A549 (cell line): ENCODE results near the gene TMEM144. TPM values are rescaled to one million over a fixed set of nuclear protein-coding genes. Genes with fewer than 3 reads are reported as not detected.

ENCODE experiments used
- ATAC-seq, 2 experiments: fragments of 200-7000 bp in 1 of 2; fragments of >200 bp in 1 of 2; cut with Nextera tagmentation in 1 of 2; cut with Tn5 transposase in 1 of 2; 3 replicates each; pipeline versions ENCODE4 v1.8.0 to v1.9.1; 2018 to 2020; ENCODE audit warnings: mild to moderate bottlenecking in 1 of 2, moderate library complexity in 1 of 2
- CTCF ChIA-PET: fragments of 300-600 bp; sonication (Branson Sonifier 250); formaldehyde crosslinking; extraction: SDS; loops from one replicate; lab custom pipeline; 2021; ENCODE audit warnings: antibody characterized with exemption, inconsistent platforms; lab: Yijun Ruan, JAX
- POLR2A ChIA-PET: fragments of 350-600 bp; formaldehyde crosslinking; extraction: SDS; loops from one replicate; lab custom pipeline; 2021; ENCODE audit warnings: antibody characterized with exemption, inconsistent platforms; lab: Yijun Ruan, JAX
- DNase-seq, 2 experiments: peaks; one replicate each; pipeline versions ENCODE4 v3.0.0 to v3.0.0-alpha.2; 2011 to 2016; ENCODE audit warnings: low read depth in 1 of 2, low spot score in 1 of 2
- FAIRE-seq: peaks from 2 replicates; lab custom pipeline; 2011; peaks lifted over from hg19 to GRCh38; lab: Jason Lieb, UNC
- H3K27ac ChIP-seq, 2 experiments: fragments of >200 bp; sonication (Bioruptor Twin); formaldehyde crosslinking; 3 replicates each; pipeline ENCODE4 v1.5.1; 2016 to 2017
- H3K4me1 ChIP-seq: fragments of >200 bp; sonication (Bioruptor Twin); formaldehyde crosslinking; 3 replicates; pipeline ENCODE4 v1.6.1; 2016
- H3K4me2 ChIP-seq: fragments of >200 bp; sonication (Bioruptor Twin); formaldehyde crosslinking; 3 replicates; pipeline ENCODE4 v1.6.1; 2016
- H3K4me3 ChIP-seq: fragments of >200 bp; sonication (Bioruptor Twin); formaldehyde crosslinking; 3 replicates; pipeline ENCODE4 v1.5.1; 2016
- H3K9me3 ChIP-seq: fragments of >200 bp; sonication (Bioruptor Twin); formaldehyde crosslinking; 3 replicates; pipeline ENCODE4 v1.6.1; 2016
- BHLHE40 ChIP-seq: IDR thresholded peaks from 2 replicates; pipeline ENCODE4 v1.6.1; 2012; ENCODE audit warnings: low read depth, low read length, inconsistent platforms
- CBX8 ChIP-seq: fragments of 200-600 bp; sonication (generic); IDR thresholded peaks from 2 replicates; pipeline ENCODE4 v1.6.1; 2016
- CEBPB ChIP-seq, 2 experiments: fragments of >200 bp in 1 of 2; sonication (Bioruptor Twin) in 1 of 2; formaldehyde crosslinking in 1 of 2; IDR thresholded peaks; 2 replicates each; pipeline ENCODE4 v1.6.1; 2012 to 2016
- CHD2 ChIP-seq: fragments of 150-350 bp; IDR thresholded peaks from 2 replicates; pipeline ENCODE4 v1.6.1; 2014; ENCODE audit warnings: low read length; ENCODE audit not compliant: partially characterized antibody
- CHD4 ChIP-seq: fragments of 200-600 bp; sonication (generic); IDR thresholded peaks from 2 replicates; pipeline ENCODE4 v1.6.1; 2016; ENCODE audit warnings: antibody characterized with exemption, mild to moderate bottlenecking, borderline replicate concordance
- ESRRA ChIP-seq: fragments of 150-350 bp; IDR thresholded peaks from 2 replicates; pipeline ENCODE4 v1.6.1; 2014; ENCODE audit warnings: mild to moderate bottlenecking, low read length, borderline replicate concordance
- HDAC2 ChIP-seq: fragments of 200-600 bp; sonication (generic); IDR thresholded peaks from 2 replicates; pipeline ENCODE4 v1.6.1; 2016
- HOXB5 ChIP-seq: fragments of 250-450 bp; sonication (Bioruptor Pico); IDR thresholded peaks from 2 replicates; pipeline ENCODE4 v1.5.0; 2020; ENCODE audit warnings: mild to moderate bottlenecking, moderate library complexity
- JUN ChIP-seq, 2 experiments: fragments of >200 bp; sonication (Bioruptor Twin); formaldehyde crosslinking; IDR thresholded peaks; 2 replicates in 1 of 2; 3 replicates in 1 of 2; pipeline ENCODE4 v1.6.1; 2016 to 2017
- MAFK ChIP-seq: fragments of 450-650 bp; IDR thresholded peaks from 2 replicates; pipeline ENCODE4 v1.6.1; 2014; ENCODE audit not compliant: partially characterized antibody
- MAZ ChIP-seq: fragments of 150-350 bp; IDR thresholded peaks from 2 replicates; pipeline ENCODE4 v1.6.1; 2014; ENCODE audit warnings: antibody characterized with exemption, low read depth, low read length, borderline replicate concordance
- MYC ChIP-seq: IDR thresholded peaks from 2 replicates; pipeline ENCODE4 v1.6.1; 2012; ENCODE audit warnings: mild to moderate bottlenecking, inconsistent platforms, low read length, improper control_type of control experiment, borderline replicate concordance
- NFE2L2 ChIP-seq: fragments of 150-350 bp; conservative IDR thresholded peaks from 2 replicates; pipeline ENCODE4 v1.6.1; 2014; ENCODE audit warnings: low read length
- PHF8 ChIP-seq: fragments of 200-600 bp; sonication (generic); IDR thresholded peaks from 2 replicates; pipeline ENCODE4 v1.6.1; 2016; ENCODE audit warnings: low read depth, mild to moderate bottlenecking, antibody characterized with exemption, moderate library complexity, borderline replicate concordance
- RAD21 ChIP-seq, 2 experiments: fragments of >200 bp in 1 of 2; sonication (Bioruptor Twin) in 1 of 2; formaldehyde crosslinking in 1 of 2; IDR thresholded peaks in 1 of 2; conservative IDR thresholded peaks in 1 of 2; 2 replicates in 1 of 2; 3 replicates in 1 of 2; pipeline ENCODE4 v1.6.1; 2012 to 2018; ENCODE audit warnings: inconsistent platforms in 1 of 2
- SMC3 ChIP-seq: fragments of >200 bp; sonication (Bioruptor Twin); formaldehyde crosslinking; IDR thresholded peaks from 3 replicates; pipeline ENCODE4 v1.6.1; 2018; ENCODE audit warnings: inconsistent platforms
- TP53 ChIP-seq: fragments of 250-450 bp; sonication (Bioruptor Pico); IDR thresholded peaks from 2 replicates; pipeline ENCODE4 v1.5.0; 2021; ENCODE audit warnings: mild to moderate bottlenecking, moderate library complexity
- ZNF302 ChIP-seq: fragments of 250-450 bp; sonication (Bioruptor Pico); IDR thresholded peaks from 2 replicates; pipeline ENCODE4 v1.9.0; 2021; ENCODE audit warnings: inconsistent platforms, mild to moderate bottlenecking, moderate library complexity
- ZSCAN20 ChIP-seq: fragments of 250-450 bp; sonication (Bioruptor Pico); IDR thresholded peaks from 2 replicates; pipeline ENCODE4 v1.8.0; 2022; ENCODE audit warnings: mild to moderate bottlenecking, moderate library complexity
- WGBS: methylation state at CpG from one replicate; pipeline ENCODE4 v1.1.6; 2017; ENCODE audit errors: missing lambda C conversion rate; 5-methylcytosine and 5-hydroxymethylcytosine counted together
- polyA plus RNA-seq, 4 experiments: library from polyadenylated mRNA; depleted of rRNA in 3 of 4; stranded (reverse); fragments of >200 nt; fragmentation: RNase III in 1 of 4; extraction: RNeasy Plus Mini Kit Qiagen cat#74134 plus additional on column Dnase treatment in 1 of 4; gene quantifications; 2 replicates in 3 of 4; 3 replicates in 1 of 4; pipeline ENCODE4 v1.2.3, GENCODE V29; 2011 to 2017
- TF ChIP-seq, protein P1 (sequence below): fragments of >200 bp; sonication (Bioruptor Twin); formaldehyde crosslinking; IDR thresholded peaks from 3 replicates; pipeline ENCODE4 v1.5.1; 2016
- TF ChIP-seq, protein P2 (sequence below): IDR thresholded peaks from 2 replicates; pipeline ENCODE4 v1.6.1; 2012; ENCODE audit warnings: low read depth, borderline replicate concordance
- TF ChIP-seq, protein P3 (sequence below): fragments of 450-650 bp; IDR thresholded peaks from 2 replicates; pipeline ENCODE4 v1.6.1; 2014; ENCODE audit warnings: antibody characterized with exemption
- TF ChIP-seq, protein P4 (sequence below): fragments of 200-600 bp; sonication (generic); IDR thresholded peaks from 2 replicates; pipeline ENCODE4 v1.6.1; 2016; ENCODE audit warnings: antibody characterized with exemption, mild to moderate bottlenecking, moderate library complexity
- TF ChIP-seq, protein P5 (sequence below): fragments of >200 bp; sonication (Bioruptor Twin); formaldehyde crosslinking; IDR thresholded peaks from 3 replicates; pipeline ENCODE4 v1.6.1; 2016

TMEM144 gene
- polyA plus RNA-seq, 2 of the 4 experiments (the other 2 are of a cell fraction) = 5.3 to 10.2 TPM

DNA sequence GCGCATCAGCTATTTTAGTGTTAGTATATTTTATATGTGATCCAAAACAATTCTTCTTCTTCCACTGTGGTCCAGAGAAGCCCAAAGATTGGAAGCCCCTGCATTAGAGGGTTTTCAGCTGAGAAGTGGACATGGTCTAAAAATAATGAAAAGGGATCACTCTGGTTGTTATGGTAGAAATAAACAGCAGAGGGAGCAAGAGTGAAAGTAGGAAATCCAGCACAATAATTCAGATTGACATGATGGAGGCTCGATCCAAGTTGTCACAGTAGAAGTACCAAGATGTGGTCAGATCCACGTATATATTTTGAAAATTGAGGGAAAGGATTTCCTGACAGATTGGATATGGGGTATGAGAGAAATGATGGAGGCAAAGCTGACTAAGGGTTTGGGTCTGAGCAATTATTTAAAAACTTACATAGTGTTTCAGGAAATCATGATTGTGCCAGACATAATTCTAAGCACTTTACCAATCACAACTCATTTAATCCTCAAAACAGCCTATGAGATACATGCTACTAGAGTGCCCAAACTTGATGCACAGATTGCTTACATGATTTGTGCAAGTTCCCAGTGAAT is 17.0 kb upstream of the TMEM144 start:
- CTCF ChIA-PET = interaction anchor here (0.6 to 2.3 kb wide), 12 partner anchors 11 to 435 kb away, joined by 3 to 14 read pairs (median 4); no protein-coding TSS in a partner anchor
- no peaks in the 10 kb centered on the region for H3K9me3 ChIP-seq
- FAIRE-seq (no peak), DNase-seq (peak; percentile 28 to 43), ATAC-seq (peak; percentile 74; a peak in 5 of 6 replicates)
- 37% methylated on average over 3 of the region's 3 CpGs for WGBS
- no peak overlapping the region for H3K27ac ChIP-seq
- H3K4me2 ChIP-seq = peak overlapping the region; percentile 27; the same call in 2 of the 3 replicates
- TF ChIP-seq, protein P1, sequence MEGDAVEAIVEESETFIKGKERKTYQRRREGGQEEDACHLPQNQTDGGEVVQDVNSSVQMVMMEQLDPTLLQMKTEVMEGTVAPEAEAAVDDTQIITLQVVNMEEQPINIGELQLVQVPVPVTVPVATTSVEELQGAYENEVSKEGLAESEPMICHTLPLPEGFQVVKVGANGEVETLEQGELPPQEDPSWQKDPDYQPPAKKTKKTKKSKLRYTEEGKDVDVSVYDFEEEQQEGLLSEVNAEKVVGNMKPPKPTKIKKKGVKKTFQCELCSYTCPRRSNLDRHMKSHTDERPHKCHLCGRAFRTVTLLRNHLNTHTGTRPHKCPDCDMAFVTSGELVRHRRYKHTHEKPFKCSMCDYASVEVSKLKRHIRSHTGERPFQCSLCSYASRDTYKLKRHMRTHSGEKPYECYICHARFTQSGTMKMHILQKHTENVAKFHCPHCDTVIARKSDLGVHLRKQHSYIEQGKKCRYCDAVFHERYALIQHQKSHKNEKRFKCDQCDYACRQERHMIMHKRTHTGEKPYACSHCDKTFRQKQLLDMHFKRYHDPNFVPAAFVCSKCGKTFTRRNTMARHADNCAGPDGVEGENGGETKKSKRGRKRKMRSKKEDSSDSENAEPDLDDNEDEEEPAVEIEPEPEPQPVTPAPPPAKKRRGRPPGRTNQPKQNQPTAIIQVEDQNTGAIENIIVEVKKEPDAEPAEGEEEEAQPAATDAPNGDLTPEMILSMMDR = peak; percentile 48; the same call in 2 of the 3 replicates
- no peak for TF ChIP-seq NFE2L2
- peak; percentile 45 for TF ChIP-seq SMC3
- TF ChIP-seq ESRRA = no peak
- TF ChIP-seq, protein P2, sequence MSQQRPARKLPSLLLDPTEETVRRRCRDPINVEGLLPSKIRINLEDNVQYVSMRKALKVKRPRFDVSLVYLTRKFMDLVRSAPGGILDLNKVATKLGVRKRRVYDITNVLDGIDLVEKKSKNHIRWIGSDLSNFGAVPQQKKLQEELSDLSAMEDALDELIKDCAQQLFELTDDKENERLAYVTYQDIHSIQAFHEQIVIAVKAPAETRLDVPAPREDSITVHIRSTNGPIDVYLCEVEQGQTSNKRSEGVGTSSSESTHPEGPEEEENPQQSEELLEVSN = no peak
- peak; percentile 43 to 44; a peak in 4 of 5 replicates for TF ChIP-seq RAD21 (conservative IDR thresholded peaks at IDR 0.05 in 1 of 2, IDR thresholded peaks at IDR 0.05 in 1 of 2)
- TF ChIP-seq, protein P3, sequence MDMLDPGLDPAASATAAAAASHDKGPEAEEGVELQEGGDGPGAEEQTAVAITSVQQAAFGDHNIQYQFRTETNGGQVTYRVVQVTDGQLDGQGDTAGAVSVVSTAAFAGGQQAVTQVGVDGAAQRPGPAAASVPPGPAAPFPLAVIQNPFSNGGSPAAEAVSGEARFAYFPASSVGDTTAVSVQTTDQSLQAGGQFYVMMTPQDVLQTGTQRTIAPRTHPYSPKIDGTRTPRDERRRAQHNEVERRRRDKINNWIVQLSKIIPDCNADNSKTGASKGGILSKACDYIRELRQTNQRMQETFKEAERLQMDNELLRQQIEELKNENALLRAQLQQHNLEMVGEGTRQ = no peak
- H3K4me1 ChIP-seq = no peaks in the 10 kb centered on the region
- H3K4me3 ChIP-seq = no peak overlapping the region
- POLR2A ChIA-PET = no interaction called here

DNA sequence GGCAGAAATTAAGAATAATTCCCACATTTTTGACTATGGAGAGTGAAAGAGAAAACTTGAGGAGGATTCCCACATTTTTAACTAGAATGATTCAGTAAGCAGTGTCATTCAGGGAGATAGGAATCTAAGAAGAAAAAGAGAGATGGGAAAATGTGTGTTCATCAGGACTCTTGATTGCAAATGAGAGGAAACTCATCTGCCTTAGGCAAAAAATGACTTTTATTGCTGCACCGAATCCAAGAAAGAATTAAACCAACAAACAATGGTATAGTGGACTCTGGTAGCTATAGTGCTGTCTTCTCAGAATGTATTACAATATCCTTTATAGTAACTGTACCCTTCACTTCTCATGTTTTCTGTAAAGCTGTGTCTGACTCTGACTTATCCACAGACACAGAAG is 15.0 kb upstream of the TMEM144 start:
- no peak for ATAC-seq
- WGBS = 59% methylated on average over 1 of the region's 1 CpG
- Histone ChIP-seq H3K4me1 (no peaks in the 10 kb centered on the region), H3K4me3 (no peak overlapping the region), H3K27ac (no peak overlapping the region), H3K9me3 (no peaks in the 10 kb centered on the region), H3K4me2 (no peak overlapping the region)
- ChIA-PET POLR2A (no interaction called here), CTCF (interaction anchor here (1.3 kb wide), 1 partner anchor 9 kb away, joined by 4 read pairs; no protein-coding TSS in a partner anchor)
- no peak for FAIRE-seq
- no peak for DNase-seq
- TF ChIP-seq, protein P4, sequence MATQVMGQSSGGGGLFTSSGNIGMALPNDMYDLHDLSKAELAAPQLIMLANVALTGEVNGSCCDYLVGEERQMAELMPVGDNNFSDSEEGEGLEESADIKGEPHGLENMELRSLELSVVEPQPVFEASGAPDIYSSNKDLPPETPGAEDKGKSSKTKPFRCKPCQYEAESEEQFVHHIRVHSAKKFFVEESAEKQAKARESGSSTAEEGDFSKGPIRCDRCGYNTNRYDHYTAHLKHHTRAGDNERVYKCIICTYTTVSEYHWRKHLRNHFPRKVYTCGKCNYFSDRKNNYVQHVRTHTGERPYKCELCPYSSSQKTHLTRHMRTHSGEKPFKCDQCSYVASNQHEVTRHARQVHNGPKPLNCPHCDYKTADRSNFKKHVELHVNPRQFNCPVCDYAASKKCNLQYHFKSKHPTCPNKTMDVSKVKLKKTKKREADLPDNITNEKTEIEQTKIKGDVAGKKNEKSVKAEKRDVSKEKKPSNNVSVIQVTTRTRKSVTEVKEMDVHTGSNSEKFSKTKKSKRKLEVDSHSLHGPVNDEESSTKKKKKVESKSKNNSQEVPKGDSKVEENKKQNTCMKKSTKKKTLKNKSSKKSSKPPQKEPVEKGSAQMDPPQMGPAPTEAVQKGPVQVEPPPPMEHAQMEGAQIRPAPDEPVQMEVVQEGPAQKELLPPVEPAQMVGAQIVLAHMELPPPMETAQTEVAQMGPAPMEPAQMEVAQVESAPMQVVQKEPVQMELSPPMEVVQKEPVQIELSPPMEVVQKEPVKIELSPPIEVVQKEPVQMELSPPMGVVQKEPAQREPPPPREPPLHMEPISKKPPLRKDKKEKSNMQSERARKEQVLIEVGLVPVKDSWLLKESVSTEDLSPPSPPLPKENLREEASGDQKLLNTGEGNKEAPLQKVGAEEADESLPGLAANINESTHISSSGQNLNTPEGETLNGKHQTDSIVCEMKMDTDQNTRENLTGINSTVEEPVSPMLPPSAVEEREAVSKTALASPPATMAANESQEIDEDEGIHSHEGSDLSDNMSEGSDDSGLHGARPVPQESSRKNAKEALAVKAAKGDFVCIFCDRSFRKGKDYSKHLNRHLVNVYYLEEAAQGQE = no peak
- no peak for TF ChIP-seq CHD4
- TF ChIP-seq HOXB5 = no peak
- no peak for TF ChIP-seq SMC3
- TF ChIP-seq MAZ = no peak
- TF ChIP-seq, protein P5, sequence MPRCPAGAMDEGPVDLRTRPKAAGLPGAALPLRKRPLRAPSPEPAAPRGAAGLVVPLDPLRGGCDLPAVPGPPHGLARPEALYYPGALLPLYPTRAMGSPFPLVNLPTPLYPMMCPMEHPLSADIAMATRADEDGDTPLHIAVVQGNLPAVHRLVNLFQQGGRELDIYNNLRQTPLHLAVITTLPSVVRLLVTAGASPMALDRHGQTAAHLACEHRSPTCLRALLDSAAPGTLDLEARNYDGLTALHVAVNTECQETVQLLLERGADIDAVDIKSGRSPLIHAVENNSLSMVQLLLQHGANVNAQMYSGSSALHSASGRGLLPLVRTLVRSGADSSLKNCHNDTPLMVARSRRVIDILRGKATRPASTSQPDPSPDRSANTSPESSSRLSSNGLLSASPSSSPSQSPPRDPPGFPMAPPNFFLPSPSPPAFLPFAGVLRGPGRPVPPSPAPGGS = no peak
- TF ChIP-seq, protein P1 = no peak
- TF ChIP-seq HDAC2 = no peak
- TF ChIP-seq JUN (IDR thresholded peaks at IDR 0.05) = no peak
- TF ChIP-seq TP53 (CRISPR knock-in tag) = no peak
- TF ChIP-seq CEBPB (IDR thresholded peaks at IDR 0.05) = no peak
- TF ChIP-seq BHLHE40 = no peak
- TF ChIP-seq ZNF302 (CRISPR knock-in tag) = no peak
- no peak for TF ChIP-seq MYC
- TF ChIP-seq CHD2 = no peak
- TF ChIP-seq MAFK = no peak
- TF ChIP-seq PHF8 = no peak
- TF ChIP-seq ZSCAN20 (CRISPR knock-in tag) = no peak
- TF ChIP-seq CBX8 = no peak
